A673 (cell line): Measurements from ENCODE around the gene OR4N2.

Experiments
- CTCF ChIP-seq: fragments of 300-800, 200-600 bp; sonication (generic); conservative IDR thresholded peaks from 2 replicates; pipeline ENCODE4 v1.5.1; 2017; ENCODE audit warnings: low read depth, mild to moderate bottlenecking, antibody characterized with exemption, low read length, moderate library complexity, mixed read lengths
- EZH2 ChIP-seq: fragments of 200-600 bp; sonication (generic); IDR thresholded peaks from 2 replicates; pipeline ENCODE4 v1.6.1; 2017; ENCODE audit warnings: borderline replicate concordance, low read depth, mild to moderate bottlenecking, mixed read lengths, antibody characterized with exemption, low read length; ENCODE audit not compliant: poor library complexity, severe bottlenecking

- TF ChIP-seq CTCF: no peak
- no peak for TF ChIP-seq EZH2
Measured at GRCh38 chr14:19823178-19823577, 19.6 kb downstream of the OR4N2 start.
